Erythroblast (primary cell): ENCODE data around the gene EFNB2.

ENCODE experiments used
- GATA1 ChIP-seq: IDR thresholded peaks from 2 replicates; pipeline ENCODE4 v1.6.1; 2011; ENCODE audit warnings: low read depth, mild to moderate bottlenecking, control low read depth, low read length, moderate library complexity
- POLR2A ChIP-seq: IDR thresholded peaks from 2 replicates; pipeline ENCODE4 v1.6.1; 2011; ENCODE audit warnings: mild to moderate bottlenecking, low read length

DNA sequence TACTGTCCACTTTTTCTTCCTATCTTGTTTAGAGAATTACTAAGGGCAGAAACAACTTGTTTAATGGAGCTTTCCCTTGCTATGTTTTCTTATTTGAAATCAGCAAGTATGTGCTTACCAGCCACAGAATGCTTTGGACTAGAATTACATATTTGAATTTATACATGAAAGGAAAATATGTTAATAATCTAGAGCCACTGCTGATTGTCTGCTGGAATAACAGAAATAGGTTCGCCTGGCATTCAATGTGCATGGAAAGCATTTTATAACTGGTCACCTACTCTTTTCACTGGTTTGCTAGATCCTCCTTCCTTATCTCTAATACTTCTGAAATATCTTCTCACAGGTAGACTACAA lies 8.0 kb downstream of the EFNB2 start:
- TF ChIP-seq POLR2A (no peak), GATA1 (no peak)
